Activated CD4-positive, alpha-beta T cell treated with anti-CD3 and anti-CD28 coated beads for 1 hour (primary cell): ENCODE data around the gene HDC.

Source experiments
- DNase-seq: peaks from one replicate; pipeline ENCODE4 v3.0.0-alpha.2; 2020

The HDC gene

DNA sequence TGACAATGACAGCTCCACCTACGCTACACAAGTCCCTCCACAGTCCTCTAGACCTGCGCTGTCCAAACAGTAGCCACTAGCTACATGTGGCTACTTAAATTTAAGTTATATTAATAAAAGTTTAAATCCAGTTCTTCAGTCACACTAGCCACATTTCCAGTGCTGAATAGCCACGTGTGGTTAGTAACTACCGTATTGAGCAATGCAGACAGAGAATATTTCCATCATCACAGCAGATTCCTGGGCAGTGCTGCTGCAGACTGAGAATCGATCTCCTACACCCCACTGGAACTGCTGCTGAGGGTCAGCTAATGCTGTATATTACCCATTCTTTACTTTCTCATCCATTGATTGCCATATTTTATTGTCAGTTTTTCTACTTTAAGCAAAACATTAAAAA, 40.9 kb downstream of the HDC start:
- no peak for DNase-seq

DNA sequence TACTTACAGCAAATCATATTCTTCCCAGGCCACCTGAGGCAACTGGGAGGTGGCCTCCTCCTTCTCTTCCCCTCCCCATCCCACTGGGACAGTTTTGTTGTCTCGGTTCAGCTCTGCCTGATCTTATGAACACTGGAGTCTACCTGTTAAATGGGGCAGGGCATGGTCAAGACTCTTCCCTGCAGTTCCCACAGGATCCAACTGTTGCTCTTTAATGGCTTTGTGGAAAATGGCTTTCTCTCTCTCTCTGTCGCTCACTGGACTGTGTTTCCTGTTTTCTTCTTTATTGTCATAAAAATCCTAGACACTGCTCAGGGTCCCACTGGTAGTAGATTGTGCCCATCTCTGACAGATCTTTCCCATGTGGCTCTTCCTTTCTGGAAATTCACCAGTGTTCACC, 43.3 kb downstream of the HDC start:
- DNase-seq = no peak

DNA sequence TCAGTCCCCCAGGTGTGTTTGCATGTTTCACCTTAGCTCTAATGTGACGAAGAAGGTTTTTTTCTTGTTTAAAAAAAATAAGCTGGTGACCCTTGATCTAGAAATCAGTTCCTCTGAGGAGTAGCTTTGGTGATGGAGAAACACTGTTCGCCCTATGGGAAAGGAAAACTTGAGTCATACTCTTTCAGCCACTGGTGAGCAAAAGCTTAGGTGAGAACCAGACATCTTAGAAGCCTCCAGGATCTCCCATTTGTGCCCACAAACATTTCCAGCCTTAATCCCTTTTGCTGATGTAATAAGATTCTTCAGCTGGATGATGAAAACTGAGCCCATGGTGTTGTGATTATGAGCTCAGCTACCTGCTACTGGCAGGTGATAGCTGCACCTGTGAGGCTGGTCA, 45.7 kb downstream of the HDC start:
- DNase-seq = no peak

DNA sequence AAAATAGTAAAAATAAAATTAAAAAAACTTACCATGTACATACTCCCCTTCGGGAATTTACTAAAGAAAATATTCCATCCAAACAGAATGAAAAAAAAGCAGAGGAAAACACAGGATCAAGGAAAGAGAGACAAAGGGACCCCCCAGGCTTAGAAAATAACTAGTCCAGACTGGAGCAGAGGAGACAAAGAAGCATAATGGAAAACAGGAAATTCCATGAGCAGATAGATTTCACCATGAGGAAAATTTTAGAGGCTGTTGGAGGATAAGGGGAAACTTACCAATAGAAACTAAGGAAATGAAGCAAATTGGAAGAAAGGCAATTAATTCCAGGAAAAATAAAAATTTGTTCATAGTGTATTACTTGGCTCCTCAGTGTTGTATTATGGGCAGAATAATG, 46.8 kb downstream of the HDC start:
- DNase-seq = no peak

DNA sequence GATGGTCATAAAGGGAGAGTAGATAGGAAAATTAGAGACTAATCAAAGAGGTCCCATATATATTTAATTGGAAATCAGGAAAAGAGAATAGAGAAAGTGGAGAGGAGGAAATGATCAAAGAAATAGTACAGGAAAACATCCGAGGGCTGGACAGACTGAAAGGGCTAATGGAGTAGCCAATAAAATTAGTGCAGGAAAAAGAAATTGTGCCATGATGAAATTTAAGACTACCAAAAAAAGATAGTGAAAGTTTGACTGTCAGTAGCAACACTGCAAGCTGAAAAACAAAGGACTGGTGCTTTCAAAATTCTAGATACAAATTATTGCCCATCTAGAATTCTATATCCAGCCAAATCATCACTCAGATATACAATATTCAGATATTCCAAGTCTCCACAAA, 47.2 kb downstream of the HDC start:
- DNase-seq = no peak

DNA sequence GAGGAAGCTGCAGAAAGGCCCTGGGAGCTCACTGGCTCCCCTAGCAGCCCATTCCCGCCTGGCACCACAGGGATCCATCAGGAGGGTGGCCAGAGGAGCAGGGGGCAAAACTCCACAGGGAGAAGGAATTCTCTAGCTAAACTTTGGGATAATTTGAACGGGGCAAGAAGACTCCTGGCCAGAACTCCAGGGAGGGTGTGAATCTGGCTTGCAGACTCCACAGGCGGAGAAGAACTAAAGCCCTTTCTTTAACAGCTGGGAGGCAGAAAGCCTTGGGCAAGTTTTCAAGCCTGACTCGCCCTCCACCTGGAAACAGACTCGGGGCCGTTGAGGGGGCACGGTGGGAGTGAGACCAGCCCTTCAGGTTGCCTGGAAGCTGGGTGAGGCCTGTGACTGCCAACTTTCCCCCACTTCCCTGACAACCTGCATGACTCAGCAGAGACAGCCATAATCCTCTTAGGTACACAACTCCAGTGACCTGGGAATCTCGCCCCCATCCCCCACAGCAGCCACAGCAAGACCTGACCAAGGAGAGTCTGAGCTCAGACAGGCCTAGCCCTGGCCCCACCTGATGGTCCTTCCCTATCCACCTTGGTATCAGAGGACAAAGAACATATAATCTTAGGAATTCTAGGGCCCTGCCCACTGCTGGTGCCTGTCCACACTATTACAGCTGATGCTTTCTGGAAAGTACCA, 54.9 kb downstream of the HDC start:
- no peak for DNase-seq

DNA sequence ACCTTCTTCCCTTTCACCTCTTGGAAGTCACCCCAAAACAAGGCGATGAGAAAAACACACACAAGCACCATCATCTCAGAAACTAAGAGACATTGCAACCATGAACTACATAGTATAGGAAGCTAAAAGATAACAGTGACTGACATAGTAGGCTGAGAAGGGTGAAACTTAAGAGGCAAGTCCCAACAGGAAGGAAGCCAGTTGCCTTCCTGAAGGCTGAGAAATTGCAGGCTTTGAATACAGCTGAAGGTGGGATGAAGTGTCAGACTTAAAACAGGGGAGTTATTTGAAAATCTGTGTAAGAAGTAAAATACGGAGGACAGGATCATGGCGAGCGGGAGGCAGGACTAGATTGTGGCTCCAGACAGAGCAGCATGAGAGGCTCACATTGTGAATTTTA, 55.7 kb downstream of the HDC start:
- no peak for DNase-seq

DNA sequence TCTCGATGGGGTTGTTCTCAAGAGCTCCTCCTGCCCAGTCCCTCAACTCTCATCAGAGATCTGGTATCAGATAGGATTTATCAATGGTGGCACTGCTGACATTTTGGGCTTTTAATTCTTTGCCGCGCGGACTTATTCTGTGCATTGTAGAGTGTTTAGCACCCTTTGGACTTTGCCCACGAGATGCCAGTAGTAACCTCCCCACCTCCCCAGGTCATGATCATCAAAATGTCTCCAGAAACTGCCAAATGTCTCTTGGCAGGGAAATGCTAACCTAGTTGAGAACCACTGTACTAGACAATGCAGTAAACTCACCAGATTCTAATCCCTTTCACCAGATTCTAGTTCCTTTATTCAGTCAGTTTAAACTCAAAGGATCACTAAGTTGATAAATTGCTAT, 59.5 kb downstream of the HDC start:
- DNase-seq = no peak

DNA sequence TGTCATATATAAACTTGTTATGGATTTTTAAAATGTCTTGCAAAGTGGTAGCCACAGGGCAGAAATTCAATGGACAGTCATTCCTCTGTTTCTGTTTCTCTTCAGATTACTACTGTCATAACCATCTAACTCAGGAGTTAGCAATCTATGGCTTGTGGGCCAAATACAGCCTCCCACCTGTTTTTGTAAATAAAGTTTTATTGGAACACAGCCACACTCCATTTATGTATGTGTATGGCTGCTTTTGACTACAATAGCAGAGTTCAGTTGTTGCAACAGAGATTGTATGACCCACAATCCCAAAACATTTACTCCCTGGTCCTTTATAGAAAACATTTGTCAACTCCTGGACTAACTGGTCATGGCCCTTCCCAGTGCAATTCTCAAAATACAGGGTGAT, 63.5 kb downstream of the HDC start:
- DNase-seq = no peak

DNA sequence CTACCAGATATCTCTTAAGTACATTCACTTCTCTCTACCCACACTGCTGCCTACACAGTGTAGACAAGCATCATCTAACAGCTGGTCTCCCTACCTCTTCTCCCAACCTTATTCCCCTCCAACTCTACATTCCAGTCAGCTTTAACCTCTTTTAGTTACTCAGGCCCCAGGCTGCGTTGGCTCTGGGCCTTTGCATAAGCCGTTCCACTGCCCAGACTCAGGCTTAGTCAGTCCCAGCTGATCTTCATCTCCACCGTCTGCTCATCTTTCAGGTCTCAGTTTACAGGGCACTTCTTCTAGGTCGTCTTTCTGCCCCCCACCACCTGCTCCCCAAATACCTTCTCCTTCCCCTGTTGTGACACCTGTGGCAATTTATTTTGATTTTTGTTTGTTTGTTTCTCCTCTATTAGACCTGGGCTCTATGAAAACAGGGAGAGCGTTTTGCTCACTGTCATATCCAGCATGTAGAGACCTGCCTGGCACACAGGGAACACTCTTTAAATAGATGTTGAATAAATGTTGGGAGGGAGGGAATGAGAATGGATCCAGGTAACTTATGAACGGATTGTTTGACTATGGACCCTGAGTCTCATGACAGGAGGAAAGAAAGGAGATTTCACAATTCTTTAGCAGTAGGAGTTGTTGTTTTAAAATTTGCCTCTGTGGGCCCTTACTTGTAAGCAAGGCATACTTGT, 72.5 kb downstream of the HDC start:
- no peak for DNase-seq

DNA sequence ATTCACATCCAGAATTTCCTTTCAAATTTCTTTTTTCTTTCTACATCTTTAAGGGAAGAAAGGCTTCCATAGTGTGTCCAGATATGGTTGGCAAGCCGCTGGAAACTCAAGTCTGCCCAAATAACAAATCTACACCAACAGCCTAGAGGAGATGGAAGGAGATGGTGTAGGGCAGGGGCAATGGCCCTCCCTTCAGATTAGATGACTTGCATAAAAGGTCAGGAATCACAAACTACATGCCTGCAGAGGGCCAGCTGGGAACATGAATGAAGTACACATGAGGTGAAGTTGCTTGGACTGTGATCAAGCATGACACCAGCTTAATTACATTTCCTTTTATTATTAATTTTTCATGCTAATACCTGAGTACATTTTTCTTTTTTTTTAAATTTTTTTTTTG, 73.4 kb downstream of the HDC start:
- no peak for DNase-seq
